RCC 7860 (cell line): ENCODE measurements around the gene ZNF627.
A peak's percentile ranks its signal among the peaks of the same experiment; 100 is the strongest.
"Not testable (repeated sequence)": the region's sequence is repeated elsewhere in the genome, so short reads cannot be mapped to it uniquely, and the experiment has no call there.

Source experiments
- DNase-seq: peaks from one replicate; pipeline ENCODE4 v3.0.0-alpha.2; 2015; ENCODE audit warnings: low spot score
- FAIRE-seq: peaks from 2 replicates; lab custom pipeline; 2012; peaks lifted over from hg19 to GRCh38; lab: Jason Lieb, UNC

The ZNF627 gene

DNA sequence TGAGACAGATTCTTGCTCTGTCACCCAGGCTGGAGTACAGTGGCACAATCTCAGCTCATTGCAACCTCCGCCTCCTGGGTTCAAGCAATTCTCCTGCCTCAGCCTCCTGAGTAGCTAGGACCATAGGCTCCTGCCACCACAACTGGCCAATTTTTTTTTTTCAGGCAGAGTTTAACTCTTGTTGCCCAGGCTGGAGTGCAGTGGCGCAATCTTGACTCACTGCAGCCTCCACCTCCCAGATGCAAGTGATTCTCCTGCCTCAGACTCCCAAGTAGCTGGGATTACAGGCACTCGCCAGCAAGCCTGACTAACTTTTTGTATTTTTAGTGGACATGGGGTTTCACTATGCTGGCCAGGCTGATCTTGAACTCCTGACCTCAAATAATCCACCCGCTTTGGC is 23.5 kb upstream of the ZNF627 start:
- not testable (repeated sequence) for FAIRE-seq, DNase-seq

DNA sequence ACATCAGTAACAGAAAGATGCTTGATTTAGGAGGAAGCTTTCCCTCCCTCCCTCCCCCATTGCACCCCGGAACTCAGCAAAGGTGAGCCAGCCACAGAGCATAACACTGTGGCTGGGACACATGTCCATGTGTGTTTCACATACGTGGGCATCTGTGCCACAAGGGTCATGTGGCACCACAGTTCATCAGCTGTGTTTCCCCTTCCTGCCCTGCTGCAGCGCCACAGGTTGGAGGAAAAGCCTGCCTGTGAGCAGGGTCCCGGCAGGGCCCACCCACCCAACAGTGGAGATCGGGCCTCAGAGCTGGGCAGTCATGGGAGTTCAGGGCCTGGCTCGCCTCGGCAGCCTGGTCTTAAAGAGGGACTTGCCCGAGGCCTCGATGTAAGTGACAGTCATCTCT is 22.6 kb upstream of the ZNF627 start:
- DNase-seq (no peak), FAIRE-seq (no peak)

DNA sequence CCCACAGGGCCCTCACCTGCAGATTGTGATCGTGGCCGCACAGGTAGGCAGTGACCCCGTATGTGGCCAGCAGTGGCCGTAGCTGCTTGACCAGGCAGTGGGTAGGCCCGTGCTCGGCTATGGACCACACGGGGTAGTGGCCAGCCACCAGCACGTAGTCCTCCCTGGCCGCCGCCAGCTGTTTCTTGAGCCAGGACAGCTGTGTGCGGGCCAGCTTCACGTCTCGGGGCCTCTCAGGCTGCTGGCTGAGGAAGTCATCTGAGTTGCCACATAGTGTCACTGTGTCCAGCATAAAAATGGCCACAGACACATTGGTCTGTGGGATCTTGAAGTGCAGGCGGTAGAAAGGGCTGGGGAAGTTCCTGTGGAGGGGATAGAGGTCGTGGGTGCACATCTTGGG is 21.1 kb upstream of the ZNF627 start:
- DNase-seq (no peak), FAIRE-seq (no peak)

DNA sequence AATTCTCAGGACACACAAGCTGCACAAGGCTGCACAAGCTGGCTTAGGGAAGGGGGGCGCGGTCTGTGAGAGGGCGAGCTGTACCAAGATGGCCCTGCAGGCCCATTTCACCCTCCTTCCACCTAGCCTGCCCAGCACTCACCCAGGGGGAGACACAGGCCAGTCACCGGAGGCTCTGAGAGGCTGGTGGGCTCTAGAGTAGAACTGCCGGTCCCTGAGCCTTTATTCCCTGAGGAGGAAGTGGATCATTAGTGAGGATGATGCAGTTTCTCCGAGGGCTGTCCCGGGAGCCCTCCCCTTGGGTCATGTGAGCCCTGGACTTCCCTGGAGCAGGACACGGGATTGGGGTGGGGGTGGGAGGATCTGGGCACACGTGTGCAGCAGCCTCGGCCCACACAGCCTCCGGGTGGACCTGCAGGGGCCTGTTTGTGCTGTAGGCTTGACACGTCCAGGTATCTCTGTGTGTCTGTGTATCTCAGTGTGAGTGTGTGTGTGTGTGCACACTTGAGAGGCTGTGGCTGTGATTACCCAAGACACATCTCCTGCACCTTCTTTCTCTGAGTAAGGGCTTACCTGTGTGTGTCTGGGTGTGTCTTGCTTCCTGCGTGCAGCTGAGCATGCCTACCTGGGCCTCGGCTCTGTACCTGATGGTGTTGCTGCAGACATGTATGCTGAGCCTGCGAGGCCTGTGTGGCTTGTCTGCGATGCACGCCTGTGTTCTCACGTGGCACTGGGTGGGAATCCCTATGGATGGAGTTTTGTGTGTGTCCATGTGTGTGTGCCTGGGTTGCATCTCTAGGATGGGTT is 19.6 kb upstream of the ZNF627 start, which contains the start of gene ACP5:
TSS of gene ACP5 (minus strand) at position 195 of the 807 bp plus-strand sequence. CDS start 328 bp downstream, outside the sequence.
- FAIRE-seq = no peak
- DNase-seq = no peak

GRCh38 chr19:11578258-11579142 is 18.8 kb upstream of the ZNF627 start:
- DNase-seq (no peak), FAIRE-seq (no peak)

GRCh38 chr19:11580116-11580515 is 17.2 kb upstream of the ZNF627 start:
- no peak for DNase-seq

DNA sequence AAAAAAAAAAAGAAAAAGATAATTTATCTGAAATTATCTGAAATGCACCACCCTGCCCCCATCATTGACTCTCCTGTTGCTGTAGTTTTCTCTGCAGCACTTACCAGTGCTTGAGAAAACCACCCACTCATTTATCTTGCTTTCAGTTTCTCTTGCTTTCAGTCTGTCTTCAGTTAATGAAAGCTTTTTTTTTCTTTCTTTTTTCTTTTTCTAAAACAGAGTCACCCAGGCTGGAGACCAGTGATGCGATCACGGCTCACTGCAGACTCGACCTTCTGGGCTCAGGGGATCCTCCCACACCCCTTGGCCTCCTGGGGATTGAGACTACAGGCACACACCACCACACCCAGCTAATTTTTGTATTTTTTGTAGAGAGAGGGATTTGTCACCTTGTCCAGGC is 15.5 kb upstream of the ZNF627 start:
- DNase-seq (peak; percentile 22), FAIRE-seq (no peak)

More at GRCh38 chr19:11580116-11580515, 17.2 kb upstream of the ZNF627 start:
- no peak for FAIRE-seq

DNA sequence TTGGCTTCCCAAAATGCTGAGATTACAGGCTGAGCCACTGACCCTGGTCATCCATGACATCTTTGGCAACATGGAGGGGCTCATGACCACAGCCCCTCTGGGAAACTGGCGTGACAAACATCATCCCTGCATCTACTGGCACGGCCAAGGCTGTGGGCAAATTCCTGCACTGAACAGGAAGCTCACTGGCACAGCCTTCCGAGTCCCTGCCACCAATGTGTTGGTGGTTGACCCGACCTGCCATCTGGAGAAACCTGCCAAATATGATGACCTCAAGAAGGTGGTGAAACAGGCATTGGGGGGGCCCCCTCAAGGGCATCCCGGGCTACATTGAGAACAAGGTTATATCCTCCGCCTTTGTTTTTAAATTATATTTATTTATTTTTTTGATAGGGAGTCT is 11.0 kb upstream of the ZNF627 start:
- no peak for DNase-seq
- FAIRE-seq = no peak

GRCh38 chr19:11587302-11587974 is 9.8 kb upstream of the ZNF627 start:
- DNase-seq (peak; percentile 55), FAIRE-seq (no peak)

DNA sequence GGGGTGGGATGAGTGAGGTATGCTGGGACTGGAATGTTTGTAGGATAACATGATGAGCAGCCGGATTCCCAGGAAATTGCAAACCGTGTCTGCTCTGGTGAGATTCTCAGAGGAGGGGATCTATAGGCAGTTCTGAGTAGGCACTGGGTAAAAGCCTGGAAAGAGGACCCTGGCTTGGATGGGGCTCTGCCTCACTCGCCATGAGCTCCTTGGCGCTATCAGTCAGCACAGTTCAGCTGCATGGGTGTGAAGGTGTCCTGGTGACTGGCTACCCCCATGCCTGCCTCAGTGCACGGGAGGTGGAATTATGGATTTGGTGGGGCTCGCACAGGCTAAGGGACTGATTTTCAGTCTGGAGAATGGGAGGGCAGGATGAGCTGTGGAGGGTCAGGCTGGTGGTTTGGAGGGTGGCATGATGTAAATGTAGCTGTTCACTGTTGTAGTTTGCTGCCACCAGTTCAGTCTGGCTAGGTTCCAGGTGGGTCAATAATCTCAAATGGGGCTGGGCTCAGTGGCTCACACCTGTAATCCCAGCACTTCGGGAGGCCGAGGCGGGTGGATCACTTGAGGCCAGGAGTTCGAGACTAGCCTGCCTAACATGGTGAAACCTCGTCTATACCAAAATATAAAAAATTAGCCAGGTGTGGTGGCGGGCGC is 9.2 kb upstream of the ZNF627 start:
- DNase-seq (no peak), FAIRE-seq (no peak)

DNA sequence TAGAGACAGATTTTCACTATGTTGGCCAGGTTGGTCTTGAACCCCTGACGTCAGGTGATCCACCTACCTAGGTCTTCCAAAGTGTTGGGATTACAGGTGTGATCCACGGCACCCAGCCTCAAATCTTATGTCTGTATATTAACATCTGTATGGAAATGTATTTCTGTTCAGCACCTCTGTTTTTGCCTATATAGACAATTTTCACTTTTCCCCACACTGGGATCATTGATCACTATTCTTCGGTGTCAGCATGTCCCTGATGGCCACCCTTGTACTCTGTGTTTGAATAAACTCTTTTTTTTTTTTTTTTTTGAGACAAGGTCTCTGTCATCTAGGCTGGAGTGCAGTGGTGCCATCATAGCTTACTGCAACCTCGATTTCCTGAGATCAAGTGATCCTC is 3.2 kb upstream of the ZNF627 start:
- FAIRE-seq = no peak
- no peak for DNase-seq

GRCh38 chr19:11596156-11596555 is 1.1 kb upstream of the ZNF627 start:
- FAIRE-seq = no peak
- no peak for DNase-seq

DNA sequence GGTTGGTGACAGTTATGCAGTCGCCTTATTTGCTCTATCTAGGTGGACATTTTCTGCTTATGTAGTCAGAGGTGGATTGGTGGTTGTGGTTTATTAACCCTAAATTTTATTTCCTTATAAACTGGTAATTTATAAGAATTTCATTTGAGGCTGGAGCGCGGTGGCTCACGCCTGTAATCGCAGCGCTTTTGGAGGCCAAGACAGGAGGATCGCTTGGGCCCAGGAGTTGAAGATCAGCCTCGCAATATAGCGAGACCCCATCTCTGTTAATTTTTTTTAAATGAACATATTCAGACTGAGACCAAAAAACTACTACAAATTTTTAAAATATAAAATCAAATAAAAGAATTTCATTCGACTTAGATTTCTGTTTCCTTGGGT is 810 bp downstream of the ZNF627 start:
- no peak for DNase-seq
- FAIRE-seq = no peak

DNA sequence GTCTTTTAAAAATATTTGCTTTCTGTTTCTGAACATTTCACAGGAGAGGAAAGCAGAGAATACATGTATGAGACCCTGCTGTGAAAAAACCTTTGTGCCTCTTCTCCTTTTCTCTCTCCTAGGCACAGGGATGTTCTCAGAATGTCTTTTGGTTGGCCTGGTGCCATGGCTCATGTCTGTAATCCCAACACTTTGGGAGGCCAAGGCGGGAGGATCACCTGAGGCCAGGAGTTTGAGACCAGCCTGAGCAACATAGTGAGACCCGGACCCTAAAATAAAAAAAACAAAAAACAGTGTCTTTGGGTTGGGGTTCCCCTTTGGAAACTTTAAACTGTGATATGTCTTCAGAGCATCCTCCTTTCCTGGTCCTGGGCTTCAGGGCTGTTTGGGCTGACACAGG is 1.5 kb downstream of the ZNF627 start:
- FAIRE-seq = no peak

GRCh38 chr19:11599704-11600103 is 2.4 kb downstream of the ZNF627 start:
- not testable (repeated sequence) for DNase-seq, FAIRE-seq

More for the DNA sequence above, 1.5 kb downstream of the ZNF627 start:
- no peak for DNase-seq

DNA sequence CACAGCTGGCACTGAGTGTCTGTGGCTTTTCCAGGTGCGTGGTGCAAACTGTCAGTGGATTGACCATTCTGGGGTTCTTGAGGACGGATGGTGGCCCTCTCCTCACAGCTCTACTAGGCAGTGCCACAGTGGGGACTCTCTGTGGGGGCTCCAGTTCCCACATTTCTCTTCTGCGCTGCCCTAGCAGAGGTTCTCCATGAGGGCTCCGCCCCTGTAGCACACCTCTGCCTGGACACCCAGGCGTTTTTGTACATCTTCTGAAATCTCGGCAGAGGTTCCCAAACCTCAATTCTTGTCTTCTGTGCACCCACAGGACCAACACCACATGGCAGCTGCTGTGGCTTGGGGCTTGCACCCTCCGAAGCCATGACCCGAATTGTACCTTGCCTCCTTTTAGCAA is 9.2 kb downstream of the ZNF627 start:
- DNase-seq (no peak), FAIRE-seq (no peak)

DNA sequence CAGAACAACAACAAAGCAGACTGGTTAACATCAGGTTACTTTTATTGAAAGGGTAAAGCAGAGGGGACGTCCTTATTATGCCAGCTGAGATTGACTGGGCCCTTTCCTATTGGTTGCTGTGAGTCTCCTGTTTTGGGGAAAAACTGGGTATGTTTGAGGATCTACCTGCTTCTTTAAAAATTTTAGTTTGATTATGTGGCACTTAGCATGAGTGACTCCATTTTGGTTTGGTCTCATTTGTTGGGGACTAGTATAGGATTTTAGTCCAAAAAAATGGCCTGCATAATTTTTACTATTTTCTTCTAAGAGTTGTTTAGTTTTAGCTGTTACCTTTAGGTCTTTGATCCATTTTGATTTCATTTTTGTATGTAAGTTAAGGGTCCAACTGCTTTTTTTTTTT is 14.4 kb downstream of the ZNF627 start:
- FAIRE-seq = no peak
- DNase-seq = no peak

DNA sequence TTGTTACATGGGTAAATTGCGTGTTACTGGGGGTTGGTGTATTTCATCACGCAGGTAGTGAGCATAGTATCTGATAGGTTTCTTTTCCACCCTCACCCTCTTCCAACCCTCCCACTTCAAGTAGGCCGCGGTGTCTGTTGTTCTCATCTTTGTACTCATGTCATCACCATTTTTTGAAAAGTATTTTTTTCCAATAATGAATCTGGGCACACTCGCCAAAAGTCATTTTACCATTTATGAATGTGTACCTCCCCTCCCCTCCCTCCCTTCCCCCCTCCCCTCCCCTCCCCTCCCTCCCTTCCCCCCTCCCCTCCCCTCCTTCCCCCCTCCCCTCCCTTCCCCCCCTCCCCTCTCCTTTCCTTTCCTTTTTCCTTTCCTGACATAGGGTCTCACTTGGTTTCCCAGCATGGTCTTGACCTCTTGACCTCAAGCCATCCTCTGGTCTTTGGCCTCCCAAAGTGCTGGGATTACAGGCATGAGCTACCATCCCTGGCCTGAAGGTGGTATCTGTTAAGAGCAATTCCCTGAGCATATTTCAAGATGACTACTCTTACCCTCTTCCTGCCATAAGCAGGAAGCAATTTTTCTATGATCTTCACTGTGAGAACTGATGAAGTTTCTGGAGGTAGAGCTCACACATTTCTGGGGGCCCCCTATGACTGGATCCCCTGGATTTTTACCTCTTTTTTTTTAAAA is 15.7 kb downstream of the ZNF627 start:
- DNase-seq (no peak), FAIRE-seq (no peak)

DNA sequence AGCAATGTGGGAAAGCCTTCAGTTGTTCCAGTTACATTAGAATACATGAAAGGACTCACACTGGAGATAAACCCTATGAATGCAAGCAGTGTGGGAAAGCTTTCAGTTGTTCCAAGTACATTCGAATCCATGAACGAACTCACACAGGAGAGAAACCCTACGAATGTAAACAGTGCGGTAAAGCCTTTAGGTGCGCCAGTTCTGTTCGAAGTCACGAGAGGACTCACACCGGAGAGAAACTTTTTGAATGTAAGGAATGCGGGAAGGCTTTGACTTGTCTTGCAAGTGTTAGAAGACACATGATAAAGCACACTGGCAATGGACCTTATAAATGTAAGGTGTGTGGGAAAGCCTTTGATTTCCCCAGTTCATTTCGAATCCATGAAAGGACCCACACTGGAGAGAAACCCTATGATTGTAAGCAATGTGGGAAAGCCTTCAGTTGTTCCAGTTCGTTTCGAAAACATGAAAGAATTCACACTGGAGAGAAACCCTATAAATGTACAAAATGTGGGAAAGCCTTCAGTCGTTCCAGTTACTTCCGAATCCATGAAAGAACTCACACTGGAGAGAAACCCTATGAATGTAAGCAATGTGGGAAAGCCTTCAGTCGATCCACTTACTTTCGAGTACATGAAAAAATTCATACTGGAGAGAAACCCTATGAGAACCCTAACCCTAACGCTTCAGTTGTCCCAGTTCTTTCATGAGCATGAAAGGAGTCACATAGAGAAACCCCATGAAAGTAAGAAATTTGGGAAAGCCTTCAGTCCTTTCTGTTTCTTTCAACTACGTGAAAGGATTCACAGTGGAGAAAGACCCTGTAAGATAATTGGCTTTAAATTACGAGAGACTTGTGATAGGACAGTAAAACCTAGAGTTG is 20.1 kb downstream of the ZNF627 start:
- DNase-seq (no peak), FAIRE-seq (no peak)
